PC-3 (cell line): ENCODE data around the gene UBE2QL1.

Experiments used
- CTCF ChIP-seq: fragments of 300-600 bp; sonication (generic); conservative IDR thresholded peaks from 2 replicates; pipeline ENCODE4 v1.5.1; 2017; ENCODE audit warnings: antibody characterized with exemption, low read depth, mild to moderate bottlenecking, low read length
- EZH2 ChIP-seq: fragments of 300-600 bp; sonication (generic); IDR thresholded peaks from one replicate; pipeline ENCODE4 v1.6.1; 2017; ENCODE audit warnings: antibody characterized with exemption, mild to moderate bottlenecking, low read length; ENCODE audit not compliant: unreplicated experiment
- EZH2phosphoT487 ChIP-seq: fragments of 300-600 bp; sonication (generic); IDR thresholded peaks from 2 replicates; pipeline ENCODE4 v1.6.1; 2018; ENCODE audit warnings: mild to moderate bottlenecking, antibody characterized with exemption, low read length, borderline replicate concordance

- TF ChIP-seq CTCF (no peak), EZH2 (no peak), EZH2phosphoT487 (no peak)
These were observed 11.2 kb downstream of the UBE2QL1 start for GRCh38 chr5:6459896-6460295.
